Loucy (cell line): ENCODE data around the gene LRRC4B.

Experiments used
- H2AFZ ChIP-seq: fragments of 200-600 bp; sonication (generic); 2 replicates; pipeline ENCODE4 v1.6.0; 2016; ENCODE audit warnings: antibody characterized with exemption, mild to moderate bottlenecking, low read length, moderate library complexity
- H3F3A ChIP-seq: fragments of 200-600 bp; 2 replicates; pipeline ENCODE4 v1.6.0; 2016; ENCODE audit warnings: antibody characterized with exemption, low read depth, mild to moderate bottlenecking
- H3K27me3 ChIP-seq: fragments of 200-600 bp; sonication (generic); 2 replicates; pipeline ENCODE4 v1.6.1; 2014; ENCODE audit warnings: low read length, mild to moderate bottlenecking; ENCODE audit not compliant: insufficient read depth, poor library complexity, severe bottlenecking
- H3K36me3 ChIP-seq: fragments of 200-600 bp; sonication (generic); 2 replicates; pipeline ENCODE4 v1.6.1; 2016; ENCODE audit warnings: low read length; ENCODE audit not compliant: insufficient read depth
- H3K4me1 ChIP-seq: fragments of 200-600 bp; sonication (generic); 2 replicates; pipeline ENCODE4 v1.5.1; 2014; ENCODE audit warnings: low read length, mild to moderate bottlenecking; ENCODE audit not compliant: insufficient read depth, poor library complexity, severe bottlenecking
- H3K4me2 ChIP-seq: fragments of 200-600 bp; sonication (generic); 2 replicates; pipeline ENCODE4 v1.6.0; 2014; ENCODE audit warnings: antibody characterized with exemption, low read length, low read depth, mild to moderate bottlenecking; ENCODE audit not compliant: poor library complexity, severe bottlenecking
- H3K4me3 ChIP-seq: fragments of 200-600 bp; sonication (generic); 2 replicates; pipeline ENCODE4 v1.5.1; 2014; ENCODE audit warnings: low read length, mild to moderate bottlenecking, mixed read lengths; ENCODE audit not compliant: poor library complexity, severe bottlenecking
- H3K79me2 ChIP-seq: fragments of 200-600 bp; sonication (generic); 2 replicates; pipeline ENCODE4 v1.6.1; 2014; ENCODE audit warnings: low read length; ENCODE audit not compliant: insufficient read depth
- H3K9ac ChIP-seq: fragments of 200-600 bp; sonication (generic); 2 replicates; pipeline ENCODE4 v1.6.0; 2014; ENCODE audit warnings: mild to moderate bottlenecking, low read depth, low read length, moderate library complexity; ENCODE audit not compliant: poor library complexity, severe bottlenecking
- H3K9me2 ChIP-seq: fragments of 200-600 bp; sonication (generic); replicated peaks from 2 replicates; pipeline ENCODE4 v1.6.1; 2016; ENCODE audit warnings: low read depth, low read length, mixed read lengths
- H3K9me3 ChIP-seq: fragments of 200-600 bp; sonication (generic); 2 replicates; pipeline ENCODE4 v1.6.1; 2014; ENCODE audit warnings: mild to moderate bottlenecking, antibody characterized with exemption, low read length, low read depth; ENCODE audit not compliant: insufficient read depth
- H4K20me1 ChIP-seq: fragments of 200-600 bp; sonication (generic); 2 replicates; pipeline ENCODE4 v1.6.0; 2014; ENCODE audit warnings: antibody characterized with exemption, low read length, mild to moderate bottlenecking; ENCODE audit not compliant: insufficient read depth, poor library complexity, severe bottlenecking
- CTCF ChIP-seq: fragments of 200-600 bp; sonication (generic); conservative IDR thresholded peaks from 2 replicates; pipeline ENCODE4 v1.5.1; 2014; ENCODE audit warnings: mild to moderate bottlenecking, antibody characterized with exemption, low read length
- EZH2phosphoT487 ChIP-seq: fragments of 200-600 bp; IDR thresholded peaks from 2 replicates; pipeline ENCODE4 v1.6.1; 2018; ENCODE audit warnings: antibody characterized with exemption, mild to moderate bottlenecking, moderate library complexity, borderline replicate concordance

Gene LRRC4B

GRCh38 chr19:50511069-50511822 is 57.0 kb downstream of the LRRC4B start, which contains the start of gene JOSD2:
Gene JOSD2, minus strand, starts transcription at chr19:50511191. Its CDS starts 760 bp downstream, at chr19:50510431.
- H2AFZ ChIP-seq, result peak within 1 kb of the TSS; percentile 78
- H3K9ac ChIP-seq, result peak within 1 kb of the TSS; percentile 77

GRCh38 chr19:50510700-50511068 is 57.6 kb downstream of the LRRC4B start:
- H3K4me1 ChIP-seq, result peaks cover 8% of the 10 kb centered on the region

More at GRCh38 chr19:50511069-50511822, 57.0 kb downstream of the LRRC4B start, which contains the start of gene JOSD2:
- H3K4me3 ChIP-seq, result peak within 1 kb of the TSS; percentile 78
- peak within 1 kb of the TSS; percentile 71 for H3K4me2 ChIP-seq
- H3K27me3 ChIP-seq, result no peaks in the 10 kb centered on the region
- H3F3A ChIP-seq, result no peaks in the 10 kb centered on the region
- H3K4me1 ChIP-seq, result peaks cover 8% of the 10 kb centered on the region
- H4K20me1 ChIP-seq, result no peaks in the 10 kb centered on the region
- H3K9me2 ChIP-seq, result no peaks in the 10 kb centered on the region
- H3K36me3 ChIP-seq, result no peaks in the 10 kb centered on the region
- H3K79me2 ChIP-seq, result no peaks in the 10 kb centered on the region
- TF ChIP-seq EZH2phosphoT487 (no peak), CTCF (no peak)
- no peaks in the 10 kb centered on the region for H3K9me3 ChIP-seq

GRCh38 chr19:50510121-50510670 is 58.0 kb downstream of the LRRC4B start:
- H3K4me2 ChIP-seq, result peak overlapping the region; percentile 71
- no peaks in the 10 kb centered on the region for H3K79me2 ChIP-seq
- no peaks in the 10 kb centered on the region for H3K9me2 ChIP-seq
- H3K4me1 ChIP-seq, result peaks cover 8% of the 10 kb centered on the region
- H4K20me1 ChIP-seq, result no peaks in the 10 kb centered on the region
- no peaks in the 10 kb centered on the region for H3K27me3 ChIP-seq
- H3F3A ChIP-seq, result no peaks in the 10 kb centered on the region
- 0 out of 2 replicates have a peak overlapping the region, but pooled peaks have one; percentile 78 for H2AFZ ChIP-seq
- H3K4me3 ChIP-seq, result peak overlapping the region; percentile 78
- TF ChIP-seq CTCF (no peak), EZH2phosphoT487 (no peak)
- H3K36me3 ChIP-seq, result no peaks in the 10 kb centered on the region
- H3K9ac ChIP-seq, result peak overlapping the region; percentile 63
- H3K9me3 ChIP-seq, result no peaks in the 10 kb centered on the region

More at GRCh38 chr19:50510700-50511068, 57.6 kb downstream of the LRRC4B start:
- peak overlapping the region; percentile 71 for H3K4me2 ChIP-seq
- no peaks in the 10 kb centered on the region for H4K20me1 ChIP-seq
- no peaks in the 10 kb centered on the region for H3K36me3 ChIP-seq
- peak overlapping the region; percentile 78 for H3K4me3 ChIP-seq
- H3K27me3 ChIP-seq, result no peaks in the 10 kb centered on the region
- no peaks in the 10 kb centered on the region for H3K79me2 ChIP-seq
- TF ChIP-seq CTCF (no peak), EZH2phosphoT487 (no peak)
- H3F3A ChIP-seq, result no peaks in the 10 kb centered on the region
- H3K9me3 ChIP-seq, result no peaks in the 10 kb centered on the region
- H2AFZ ChIP-seq, result peak overlapping the region; percentile 78
- peak overlapping the region; percentile 63 for H3K9ac ChIP-seq
- H3K9me2 ChIP-seq, result no peaks in the 10 kb centered on the region
